Fibroblast of skin of abdomen (primary cell): ENCODE measurements around the gene ELP6. TPM values are rescaled to one million over a fixed set of nuclear protein-coding genes. Genes with fewer than 3 reads are reported as not detected.
A peak's percentile ranks its signal among the peaks of the same experiment; 100 is the strongest.

Source experiments
- DNase-seq: peaks from one replicate; pipeline ENCODE4 v3.0.0-alpha.2; 2013
- polyA plus RNA-seq, 2 experiments: library from polyadenylated mRNA; unstranded; fragments of 120-200 nt; gene quantifications; one replicate each; pipeline ENCODE4 v1.2.1, GENCODE V29; 2013; ENCODE audit not compliant: insufficient read length in 2 of 2

Gene ELP6
- polyA plus RNA-seq (2013, experiment 1 of 2; ENCODE audit: insufficient read length), result 34.6 TPM
- 33.0 TPM for polyA plus RNA-seq (2013, experiment 2 of 2; ENCODE audit: insufficient read length)

- peak; percentile 97 for DNase-seq
Measured at GRCh38 chr3:47513125-47513929, at the start of gene ELP6. Gene ELP6, minus strand, starts transcription at chr3:47513712. Its CDS starts 122 bp downstream, at chr3:47513590.

DNA sequence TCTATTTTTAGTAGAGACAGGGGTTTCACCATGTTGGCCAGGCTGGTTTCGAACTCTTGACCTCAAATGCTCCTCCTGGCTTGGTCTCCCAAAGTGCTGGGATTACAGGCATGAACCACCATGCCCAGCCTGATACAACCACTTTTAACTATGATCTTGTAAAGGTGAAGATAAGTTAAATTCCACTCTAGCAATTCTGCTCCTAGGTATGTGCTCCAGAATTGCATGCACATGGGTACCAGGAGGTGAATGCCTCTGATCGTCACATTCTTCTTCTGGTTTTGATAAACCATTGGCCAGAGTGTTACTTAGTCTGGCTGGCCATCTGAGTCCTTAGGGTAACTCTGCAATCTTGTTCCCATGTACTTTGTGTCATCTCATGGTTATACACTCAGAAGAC is 42.8 kb upstream of the ELP6 start:
- no peak for DNase-seq

GRCh38 chr3:47554335-47554734 is 40.8 kb upstream of the ELP6 start:
- no peak for DNase-seq

GRCh38 chr3:47553407-47553806 is 39.9 kb upstream of the ELP6 start:
- no peak for DNase-seq

GRCh38 chr3:47542471-47543173 is 29.1 kb upstream of the ELP6 start:
- peak; percentile 17 for DNase-seq

GRCh38 chr3:47541583-47542108 is 28.1 kb upstream of the ELP6 start:
- no peak for DNase-seq

DNA sequence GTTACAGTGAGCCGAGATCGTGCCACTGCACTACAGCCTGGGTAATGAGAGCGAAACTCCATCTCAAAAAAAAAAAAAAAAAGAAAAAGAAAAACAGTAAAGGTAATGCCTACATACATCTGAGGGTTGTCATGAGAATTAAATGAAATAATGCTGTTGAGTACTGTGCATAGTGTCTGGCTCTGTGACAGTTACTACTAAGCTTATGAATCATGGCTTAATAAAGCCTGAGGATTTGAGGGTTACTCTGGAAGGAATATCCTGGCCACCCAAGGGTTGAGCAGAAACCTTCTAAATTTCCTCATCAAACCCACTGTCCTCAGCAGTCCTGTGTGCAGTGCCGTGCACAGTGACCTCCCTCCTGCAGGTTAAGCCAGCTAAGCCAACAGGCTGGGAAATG is 26.8 kb upstream of the ELP6 start:
- peak; percentile 9 for DNase-seq

DNA sequence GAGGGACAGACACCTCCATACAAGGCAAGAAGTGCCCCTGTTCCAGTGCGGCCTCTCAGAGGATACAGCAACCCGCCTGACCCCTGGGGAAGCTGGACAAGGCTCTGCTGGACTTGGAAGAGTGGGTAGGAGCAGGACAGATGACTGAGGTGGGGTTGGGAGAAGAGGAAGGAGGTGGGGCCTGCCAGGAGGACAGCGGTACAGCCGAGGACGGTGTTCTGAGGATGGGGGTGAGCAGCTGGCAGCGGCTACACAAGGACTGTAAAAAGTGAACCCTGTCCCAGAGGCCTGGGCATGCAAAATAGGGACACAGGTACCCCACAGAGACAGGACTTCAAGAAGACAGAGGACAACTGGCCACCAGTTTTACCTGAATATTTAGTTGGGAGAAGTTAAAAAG is 23.5 kb upstream of the ELP6 start:
- DNase-seq, result no peak

DNA sequence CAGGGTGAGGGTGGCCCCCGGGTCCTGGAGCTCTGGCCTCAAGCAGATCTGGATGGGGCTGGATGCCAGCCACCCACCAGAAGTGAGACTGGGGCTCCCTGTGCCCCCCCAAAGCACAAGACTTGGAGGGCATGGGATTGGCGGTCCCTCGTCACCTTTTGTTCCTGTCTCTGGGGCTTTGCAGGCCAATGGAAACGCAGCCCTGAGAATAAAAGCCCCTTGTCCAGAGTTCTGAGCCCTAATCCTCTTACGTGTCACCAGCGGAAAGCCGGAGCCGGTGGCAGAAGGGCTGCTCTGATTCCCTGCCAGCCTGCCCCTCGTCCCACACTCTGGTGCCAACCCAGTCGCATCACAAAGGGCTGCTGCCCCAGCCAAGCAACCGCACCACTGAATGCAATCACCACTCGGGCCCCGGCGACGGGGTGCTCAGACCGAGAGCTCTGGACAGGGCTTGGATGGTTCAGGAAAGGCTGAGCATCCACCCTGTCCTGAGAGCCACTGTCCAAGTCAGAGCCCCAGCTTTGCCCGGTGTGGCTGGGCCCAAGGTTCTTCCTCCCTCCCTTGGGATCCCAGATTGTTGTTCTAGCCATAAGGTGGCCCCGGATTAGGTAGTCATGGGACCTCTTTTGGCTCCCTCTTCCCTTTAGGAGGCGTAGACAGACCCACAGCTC is 22.8 kb upstream of the ELP6 start:
- no peak for DNase-seq

- no peak for DNase-seq
Measured at GRCh38 chr3:47533996-47534454, 20.5 kb upstream of the ELP6 start.

DNA sequence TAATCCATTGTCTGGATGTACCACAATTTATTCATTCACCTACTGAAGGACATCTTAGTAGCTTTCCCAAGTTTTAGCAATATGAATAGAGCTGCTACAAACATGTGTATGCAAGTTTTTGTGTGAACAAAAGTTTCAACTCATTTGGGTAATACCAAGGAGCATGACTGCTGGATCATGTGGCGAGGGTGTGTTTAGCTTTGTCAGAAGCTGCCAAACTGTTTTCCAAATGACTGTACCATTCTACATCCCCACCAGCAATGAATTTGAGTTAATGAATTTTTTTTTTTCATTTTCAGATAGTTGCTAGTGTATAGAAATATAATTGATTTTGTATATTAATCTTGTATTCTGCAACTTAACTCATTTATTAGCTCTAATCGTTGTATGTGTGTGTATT is 20.0 kb upstream of the ELP6 start:
- no peak for DNase-seq

- no peak for DNase-seq
Measured at GRCh38 chr3:47527952-47528725, 14.6 kb upstream of the ELP6 start.

- DNase-seq, result no peak
Measured at GRCh38 chr3:47525617-47526016, 12.1 kb upstream of the ELP6 start.

DNA sequence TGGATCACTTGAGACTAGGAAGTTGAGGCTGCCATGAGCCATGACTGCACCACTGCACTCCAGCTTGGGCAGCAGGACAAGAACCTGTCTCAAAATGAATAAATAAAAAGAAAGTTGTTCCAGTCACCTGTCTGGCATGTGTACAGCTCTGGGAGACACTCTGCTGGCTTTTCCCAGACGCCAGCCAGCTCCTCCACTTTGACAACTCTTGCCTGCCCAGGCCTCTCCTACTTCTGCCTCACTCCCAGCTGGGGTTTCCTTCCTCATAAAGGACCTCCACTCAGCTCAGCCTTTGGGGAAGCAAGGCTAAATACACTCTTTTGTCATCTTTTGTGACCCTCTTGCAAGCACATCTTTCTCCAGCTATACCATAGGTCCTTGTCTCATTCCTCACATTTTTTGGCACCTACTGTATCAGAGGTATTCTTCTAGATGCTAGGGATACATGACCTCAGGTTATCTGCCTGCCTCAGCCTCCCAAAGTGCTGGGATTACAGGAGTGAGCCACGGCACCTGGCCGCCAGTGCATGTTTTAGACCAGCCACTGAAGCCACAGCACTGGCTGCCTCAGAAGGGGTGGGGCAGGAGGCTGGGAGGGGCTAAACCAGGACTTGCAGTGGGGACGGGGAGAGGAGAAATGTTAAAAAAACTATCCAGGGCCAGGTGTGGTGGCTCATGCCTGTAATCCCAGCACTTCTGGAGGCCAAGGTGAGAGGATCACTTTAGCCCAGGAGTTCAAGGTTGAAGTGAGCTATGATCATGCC is 10.0 kb upstream of the ELP6 start:
- no peak for DNase-seq

DNA sequence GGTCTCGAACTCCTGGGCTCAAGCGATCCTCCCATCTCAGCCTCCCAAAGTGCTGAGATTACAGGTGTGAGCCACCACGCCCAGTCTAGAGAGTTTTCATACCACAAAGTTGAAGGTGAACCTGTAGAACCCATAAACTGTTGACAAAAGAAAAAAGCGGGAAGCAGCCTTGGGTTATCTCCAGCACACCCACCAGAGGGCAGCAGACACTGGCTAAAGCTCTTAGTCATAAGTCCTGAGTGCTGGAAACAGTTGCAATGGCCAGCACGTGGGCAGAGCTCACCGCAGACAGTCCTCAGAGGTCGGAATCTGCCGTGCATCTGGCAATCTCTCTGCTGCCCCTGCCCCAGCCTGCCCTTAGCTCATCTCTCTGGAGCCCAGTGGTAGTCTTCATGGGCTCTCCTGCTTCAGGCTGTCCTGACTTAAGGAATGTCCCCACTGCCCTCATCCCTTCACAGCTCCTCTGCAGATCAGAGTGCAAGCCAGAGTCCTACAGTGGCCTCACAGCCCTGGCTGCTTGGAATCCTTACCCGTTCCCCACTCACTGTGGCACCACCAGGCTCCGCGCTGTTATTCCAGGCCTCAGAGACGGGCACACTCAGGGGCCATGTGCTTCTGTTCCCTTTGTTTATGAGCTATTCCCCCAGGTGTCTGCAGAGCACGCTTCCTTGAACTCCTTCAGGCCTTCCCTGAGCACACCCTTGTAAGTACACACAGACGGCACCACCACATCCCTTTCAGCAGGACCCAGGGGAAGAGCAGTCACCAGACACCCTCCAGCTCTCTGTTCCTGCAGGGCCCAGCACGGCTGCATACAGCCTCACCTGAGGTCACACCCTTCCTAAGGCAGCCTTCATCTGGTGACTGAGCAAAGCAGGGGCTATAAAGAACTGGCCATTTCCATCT is 8.8 kb upstream of the ELP6 start:
- peak; percentile 86 for DNase-seq

DNA sequence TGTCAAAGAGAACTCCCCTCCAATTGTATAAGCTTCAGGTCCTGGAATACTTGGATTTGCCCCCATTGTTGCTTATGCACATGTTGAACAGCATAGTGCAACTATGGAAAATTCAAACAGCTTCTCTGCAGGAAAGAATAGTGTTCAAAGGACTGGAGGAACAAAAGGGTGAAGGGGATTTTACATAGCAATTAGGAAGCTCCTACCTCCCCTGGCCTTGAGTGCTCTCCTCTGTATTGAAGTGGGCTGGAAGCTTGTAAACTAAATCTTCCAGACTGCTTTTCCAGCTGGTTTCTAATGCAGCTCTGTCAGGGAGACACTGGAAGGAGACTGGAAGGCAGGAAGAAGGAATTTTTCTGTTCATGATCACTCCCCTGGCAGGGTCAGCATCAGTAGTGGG is 7.2 kb upstream of the ELP6 start:
- DNase-seq, result no peak

DNA sequence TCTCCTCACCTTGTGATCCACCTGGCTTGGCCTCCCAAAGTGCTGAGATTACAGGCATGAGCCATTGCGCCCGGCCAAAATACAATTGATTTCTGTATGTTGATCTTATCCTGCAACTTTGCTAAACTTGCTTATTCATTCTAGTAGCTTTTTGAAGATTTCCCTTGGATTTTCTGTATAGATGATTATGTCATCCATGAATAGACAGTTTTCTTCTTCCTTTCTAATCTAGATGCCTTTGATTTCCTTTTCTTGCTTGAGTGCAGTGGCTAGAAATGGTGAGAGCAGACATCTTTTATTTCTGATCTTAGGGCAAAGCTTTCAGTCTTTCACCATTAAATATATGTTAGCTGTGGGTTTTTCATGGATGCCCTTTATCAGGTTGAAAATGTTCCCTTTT is 4.4 kb upstream of the ELP6 start:
- no peak for DNase-seq

DNA sequence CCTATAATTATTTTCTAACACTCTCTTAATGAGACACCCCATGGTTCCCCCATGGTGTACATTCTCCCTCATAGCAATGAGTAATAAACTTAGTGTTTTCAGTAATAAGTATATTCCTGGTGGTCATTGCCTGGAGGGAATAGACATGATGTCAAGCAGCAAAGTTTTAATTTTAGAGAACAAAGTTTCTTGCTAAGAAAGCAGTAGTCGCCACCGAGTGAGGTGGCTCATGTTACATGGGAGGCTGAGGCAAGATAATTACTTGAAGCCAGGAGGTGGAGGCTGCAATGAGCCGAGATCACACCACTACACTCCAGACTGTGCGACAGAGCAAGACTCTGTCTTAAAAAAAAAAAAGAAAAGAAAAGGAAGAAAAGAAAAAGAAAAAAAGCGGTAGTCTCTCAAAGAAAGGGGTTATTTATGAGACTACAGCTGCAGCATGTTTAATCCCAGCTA is 2.4 kb upstream of the ELP6 start:
- DNase-seq, result no peak

GRCh38 chr3:47515100-47515499 is 1.6 kb upstream of the ELP6 start:
- DNase-seq, result no peak
